Measurements from ENCODE around the gene CRYGB.
A peak's percentile ranks its signal among the peaks of the same experiment; 100 is the strongest.
"Not testable (repeated sequence)": the region's sequence is repeated elsewhere in the genome, so short reads cannot be mapped to it uniquely, and the experiment has no call there.

CRYGB gene

GRCh38 chr2:208122248-208122647 is 23.7 kb downstream of the CRYGB start:
- no peak for TF ChIP-seq CTCF (IDR thresholded peaks at IDR 0.05; ENCODE audit: low read depth, low read length, missing control alignments)
- no peak for DNase-seq (ENCODE audit: low read depth)
- in situ Hi-C loops (cut with HindIII; ENCODE audit: low sequenced_read_pairs): no loop called here
- no peak overlapping the region for H3K4me3 ChIP-seq (ENCODE audit: low read depth, low read length)

DNA sequence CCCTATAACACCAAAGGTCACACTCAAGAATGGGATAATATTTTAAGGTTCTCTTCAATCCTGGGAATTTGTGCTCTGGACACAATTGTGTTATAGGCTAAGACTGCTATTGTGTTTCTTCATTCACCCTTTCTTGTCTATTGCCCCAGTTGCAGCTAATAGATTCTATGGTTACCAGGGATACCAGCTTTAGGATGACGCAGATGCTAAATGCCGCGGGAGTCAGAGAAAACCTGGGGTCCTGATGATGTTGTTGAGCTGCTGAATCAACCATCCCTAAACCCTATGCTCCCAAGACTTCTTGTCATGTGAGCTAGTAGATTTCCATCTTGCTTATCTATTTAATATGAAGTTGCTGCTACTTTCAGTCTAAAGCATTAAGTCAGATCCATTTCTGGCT is 27.0 kb downstream of the CRYGB start:
- no peak overlapping the region for H3K4me3 ChIP-seq (ENCODE audit: low read depth, low read length)
- in situ Hi-C loops (cut with HindIII; ENCODE audit: low sequenced_read_pairs): no loop called here
- TF ChIP-seq CTCF (IDR thresholded peaks at IDR 0.05; ENCODE audit: low read depth, low read length, missing control alignments): no peak
- no peak for DNase-seq (ENCODE audit: low read depth)

- H3K4me3 ChIP-seq (ENCODE audit: low read depth, low read length); in situ Hi-C loops (cut with HindIII; ENCODE audit: low sequenced_read_pairs); DNase-seq (ENCODE audit: low read depth): not testable (repeated sequence)
Observed at GRCh38 chr2:208117390-208117789, 28.6 kb downstream of the CRYGB start.

DNA sequence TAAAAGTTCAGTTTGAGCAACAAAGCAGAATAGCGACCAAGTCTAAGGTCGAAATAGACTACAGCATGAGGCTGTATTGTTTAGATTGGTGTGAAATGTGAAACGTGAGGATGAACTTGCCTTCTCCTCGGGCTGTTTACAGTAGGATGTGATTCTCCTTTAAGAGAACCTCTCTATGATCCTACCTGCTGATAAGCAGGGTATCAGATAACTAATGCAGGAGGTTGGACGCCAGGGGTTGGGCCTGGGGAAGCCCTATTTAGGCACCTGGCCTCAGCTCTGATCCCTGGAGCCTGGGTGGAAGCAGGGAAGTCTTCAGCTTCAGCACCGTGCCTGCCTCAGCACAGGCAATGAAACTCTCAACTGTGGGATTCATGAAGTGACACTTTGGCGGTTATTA is 33.0 kb downstream of the CRYGB start:
- DNase-seq (ENCODE audit: low read depth): no peak
- no peak for TF ChIP-seq CTCF (IDR thresholded peaks at IDR 0.05; ENCODE audit: low read depth, low read length, missing control alignments)
- in situ Hi-C loops (cut with HindIII; ENCODE audit: low sequenced_read_pairs): no loop called here
- H3K4me3 ChIP-seq (ENCODE audit: low read depth, low read length): no peak overlapping the region

GRCh38 chr2:208112273-208112745 is 33.6 kb downstream of the CRYGB start:
- in situ Hi-C loops (cut with HindIII; ENCODE audit: low sequenced_read_pairs); DNase-seq (ENCODE audit: low read depth); H3K4me3 ChIP-seq (ENCODE audit: low read depth, low read length): not testable (repeated sequence)

GRCh38 chr2:208103616-208104015 is 42.3 kb downstream of the CRYGB start:
- no peak overlapping the region for H3K4me3 ChIP-seq (ENCODE audit: low read depth, low read length)
- no peak for DNase-seq (ENCODE audit: low read depth)
- in situ Hi-C loops (cut with HindIII; ENCODE audit: low sequenced_read_pairs): no loop called here
- no peak for TF ChIP-seq CTCF (IDR thresholded peaks at IDR 0.05; ENCODE audit: low read depth, low read length, missing control alignments)

- DNase-seq (ENCODE audit: low read depth): peak; percentile 16
- in situ Hi-C loops (cut with HindIII; ENCODE audit: low sequenced_read_pairs): no loop called here
- H3K4me3 ChIP-seq (ENCODE audit: low read depth, low read length): no peak overlapping the region
- TF ChIP-seq CTCF (IDR thresholded peaks at IDR 0.05; ENCODE audit: low read depth, low read length, missing control alignments): peak; percentile 48
Observed at GRCh38 chr2:208101716-208102631, 44.0 kb downstream of the CRYGB start.
